ENCODE measurements around the gene OLA1.

The OLA1 gene

GRCh38 chr2:174070281-174070680 is 178.1 kb downstream of the OLA1 start:
- TF ChIP-seq CREB1 (IDR thresholded peaks at IDR 0.05; ENCODE audit: low read depth), result no peak
- TF ChIP-seq, protein P1, sequence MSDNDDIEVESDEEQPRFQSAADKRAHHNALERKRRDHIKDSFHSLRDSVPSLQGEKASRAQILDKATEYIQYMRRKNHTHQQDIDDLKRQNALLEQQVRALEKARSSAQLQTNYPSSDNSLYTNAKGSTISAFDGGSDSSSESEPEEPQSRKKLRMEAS (IDR thresholded peaks at IDR 0.05), result no peak
- TF ChIP-seq RAD21 (IDR thresholded peaks at IDR 0.05; ENCODE audit: low read depth), result no peak

GRCh38 chr2:174067815-174068214 is 180.5 kb downstream of the OLA1 start:
- TF ChIP-seq ZBTB7A (IDR thresholded peaks at IDR 0.05; ENCODE audit: low read depth), result no peak
- TF ChIP-seq, protein P2, sequence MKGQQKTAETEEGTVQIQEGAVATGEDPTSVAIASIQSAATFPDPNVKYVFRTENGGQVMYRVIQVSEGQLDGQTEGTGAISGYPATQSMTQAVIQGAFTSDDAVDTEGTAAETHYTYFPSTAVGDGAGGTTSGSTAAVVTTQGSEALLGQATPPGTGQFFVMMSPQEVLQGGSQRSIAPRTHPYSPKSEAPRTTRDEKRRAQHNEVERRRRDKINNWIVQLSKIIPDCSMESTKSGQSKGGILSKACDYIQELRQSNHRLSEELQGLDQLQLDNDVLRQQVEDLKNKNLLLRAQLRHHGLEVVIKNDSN (IDR thresholded peaks at IDR 0.05), result no peak
- TF ChIP-seq EGR1 (IDR thresholded peaks at IDR 0.05), result no peak
- TF ChIP-seq REST (IDR thresholded peaks at IDR 0.05; ENCODE audit: low read depth), result no peak
- TF ChIP-seq RAD21 (IDR thresholded peaks at IDR 0.05; ENCODE audit: low read depth), result no peak
- no peak for TF ChIP-seq FOXM1 (IDR thresholded peaks at IDR 0.05; ENCODE audit: borderline replicate concordance, low read depth)
- TF ChIP-seq YY1 (IDR thresholded peaks at IDR 0.05; ENCODE audit: low read depth), result no peak
- no peak for TF ChIP-seq EP300 (IDR thresholded peaks at IDR 0.05; ENCODE audit: borderline replicate concordance)
- TF ChIP-seq TEAD4 (IDR thresholded peaks at IDR 0.05), result no peak

GRCh38 chr2:174066871-174067270 is 181.5 kb downstream of the OLA1 start:
- TF ChIP-seq TAF1 (IDR thresholded peaks at IDR 0.05; ENCODE audit: low read depth) (no peak), RAD21 (IDR thresholded peaks at IDR 0.05; ENCODE audit: low read depth) (no peak), FOXM1 (IDR thresholded peaks at IDR 0.05; ENCODE audit: borderline replicate concordance, low read depth) (no peak), ZBTB7A (IDR thresholded peaks at IDR 0.05; ENCODE audit: low read depth) (no peak), TCF12 (IDR thresholded peaks at IDR 0.05; ENCODE audit: low read depth) (no peak), REST (IDR thresholded peaks at IDR 0.05; ENCODE audit: low read depth) (no peak), TEAD4 (IDR thresholded peaks at IDR 0.05) (no peak), YY1 (IDR thresholded peaks at IDR 0.05; ENCODE audit: low read depth) (no peak), EGR1 (IDR thresholded peaks at IDR 0.05) (no peak), CREB1 (IDR thresholded peaks at IDR 0.05; ENCODE audit: low read depth) (no peak), CEBPB (IDR thresholded peaks at IDR 0.05) (no peak), NFIC (IDR thresholded peaks at IDR 0.05) (no peak), EP300 (IDR thresholded peaks at IDR 0.05; ENCODE audit: borderline replicate concordance) (no peak)
- TF ChIP-seq, protein P2 (IDR thresholded peaks at IDR 0.05), result no peak
- TF ChIP-seq, protein P1 (IDR thresholded peaks at IDR 0.05), result no peak

GRCh38 chr2:174063492-174064092 is 184.7 kb downstream of the OLA1 start:
- TF ChIP-seq REST (IDR thresholded peaks at IDR 0.05; ENCODE audit: low read depth) (no peak), ZBTB7A (IDR thresholded peaks at IDR 0.05; ENCODE audit: low read depth) (no peak), TAF1 (IDR thresholded peaks at IDR 0.05; ENCODE audit: low read depth) (no peak), TEAD4 (IDR thresholded peaks at IDR 0.05) (no peak), FOXM1 (IDR thresholded peaks at IDR 0.05; ENCODE audit: borderline replicate concordance, low read depth) (no peak), TCF12 (IDR thresholded peaks at IDR 0.05; ENCODE audit: low read depth) (no peak), EGR1 (IDR thresholded peaks at IDR 0.05) (no peak), CEBPB (IDR thresholded peaks at IDR 0.05) (no peak), YY1 (IDR thresholded peaks at IDR 0.05; ENCODE audit: low read depth) (no peak), RAD21 (IDR thresholded peaks at IDR 0.05; ENCODE audit: low read depth) (no peak), CREB1 (IDR thresholded peaks at IDR 0.05; ENCODE audit: low read depth) (no peak), EP300 (IDR thresholded peaks at IDR 0.05; ENCODE audit: borderline replicate concordance) (no peak), NFIC (IDR thresholded peaks at IDR 0.05) (no peak)
- TF ChIP-seq, protein P1 (IDR thresholded peaks at IDR 0.05), result no peak
- TF ChIP-seq, protein P2 (IDR thresholded peaks at IDR 0.05), result no peak
